Activated naive CD8-positive, alpha-beta T cell (primary cell): ENCODE measurements around the gene LGALS9B.
"Not testable (repeated sequence)": the region's sequence is repeated elsewhere in the genome, so short reads cannot be mapped to it uniquely, and the experiment has no call there.

Source experiments
- H3K27ac Mint-ChIP-seq: one replicate; pipeline ENCODE4 v1.8.0; 2021; ENCODE audit warnings: mixed read lengths
- H3K27me3 Mint-ChIP-seq: one replicate; pipeline ENCODE4 v1.8.0; 2021; ENCODE audit warnings: mixed read lengths
- H3K36me3 Mint-ChIP-seq: one replicate; pipeline ENCODE4 v1.8.0; 2021; ENCODE audit warnings: mixed read lengths
- H3K4me1 Mint-ChIP-seq: one replicate; pipeline ENCODE4 v1.8.0; 2021; ENCODE audit warnings: low read depth, mixed read lengths
- H3K4me3 Mint-ChIP-seq: one replicate; pipeline ENCODE4 v1.8.0; 2021; ENCODE audit warnings: mild to moderate bottlenecking, mixed read lengths
- H3K9me3 Mint-ChIP-seq: one replicate; pipeline ENCODE4 v1.8.0; 2021; ENCODE audit warnings: low read depth, mixed read lengths

LGALS9B gene

DNA sequence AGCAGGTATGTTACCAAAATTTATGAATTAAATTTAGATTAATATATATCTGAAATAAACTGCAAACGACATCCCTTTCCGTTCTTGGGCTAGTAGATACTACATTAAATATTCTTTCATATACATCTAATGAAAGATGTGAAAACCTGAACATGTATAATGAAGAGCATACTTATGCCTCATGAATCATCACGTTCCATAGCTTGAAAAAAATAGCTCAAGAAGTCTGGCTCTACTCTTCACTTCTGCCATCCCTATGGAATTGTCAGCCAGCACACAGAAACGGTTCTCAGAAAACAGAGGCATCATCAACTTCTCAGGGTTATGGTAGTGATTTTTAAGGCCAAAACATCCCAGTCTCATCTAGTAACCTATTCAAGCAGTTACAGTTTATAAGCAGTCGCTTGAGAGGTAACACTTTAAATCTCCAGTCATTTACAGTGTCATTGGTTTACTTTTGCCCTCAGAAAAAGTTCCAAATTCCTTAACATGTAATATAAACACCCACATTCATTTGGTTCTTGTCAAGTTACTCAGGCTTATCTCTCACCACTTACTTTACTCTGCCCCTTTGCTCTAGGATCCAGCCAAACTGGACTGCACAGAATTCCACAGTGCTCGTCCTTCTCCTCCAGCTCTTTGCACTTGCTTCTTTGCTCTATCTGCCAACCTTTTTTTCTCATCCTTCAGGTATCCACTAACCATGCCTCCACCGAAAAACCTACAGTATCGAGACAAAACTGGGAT lies 66.6 kb downstream of the LGALS9B start:
- not testable (repeated sequence) for H3K27ac Mint-ChIP-seq, H3K27me3 Mint-ChIP-seq, H3K4me3 Mint-ChIP-seq, H3K9me3 Mint-ChIP-seq, H3K4me1 Mint-ChIP-seq, H3K36me3 Mint-ChIP-seq
